Activated CD8-positive, alpha-beta memory T cell treated with anti-CD3 and anti-CD28 coated beads, Interleukin-2, amount 50 U/mL, for 24 hours (primary cell): ENCODE measurements around the gene TSPAN33.
"Not testable (repeated sequence)": the region's sequence is repeated elsewhere in the genome, so short reads cannot be mapped to it uniquely, and the experiment has no call there.

Source experiments
- DNase-seq: peaks from one replicate; pipeline ENCODE4 v3.0.0-alpha.2; 2020; ENCODE audit errors: extremely low read depth

Gene TSPAN33

GRCh38 chr7:129170441-129171021 is 26.0 kb downstream of the TSPAN33 start:
- DNase-seq, result no peak

- not testable (repeated sequence) for DNase-seq
These were observed 29.4 kb downstream of the TSPAN33 start for GRCh38 chr7:129173861-129174260.

GRCh38 chr7:129176916-129177710 is 32.6 kb downstream of the TSPAN33 start:
- no peak for DNase-seq

DNA sequence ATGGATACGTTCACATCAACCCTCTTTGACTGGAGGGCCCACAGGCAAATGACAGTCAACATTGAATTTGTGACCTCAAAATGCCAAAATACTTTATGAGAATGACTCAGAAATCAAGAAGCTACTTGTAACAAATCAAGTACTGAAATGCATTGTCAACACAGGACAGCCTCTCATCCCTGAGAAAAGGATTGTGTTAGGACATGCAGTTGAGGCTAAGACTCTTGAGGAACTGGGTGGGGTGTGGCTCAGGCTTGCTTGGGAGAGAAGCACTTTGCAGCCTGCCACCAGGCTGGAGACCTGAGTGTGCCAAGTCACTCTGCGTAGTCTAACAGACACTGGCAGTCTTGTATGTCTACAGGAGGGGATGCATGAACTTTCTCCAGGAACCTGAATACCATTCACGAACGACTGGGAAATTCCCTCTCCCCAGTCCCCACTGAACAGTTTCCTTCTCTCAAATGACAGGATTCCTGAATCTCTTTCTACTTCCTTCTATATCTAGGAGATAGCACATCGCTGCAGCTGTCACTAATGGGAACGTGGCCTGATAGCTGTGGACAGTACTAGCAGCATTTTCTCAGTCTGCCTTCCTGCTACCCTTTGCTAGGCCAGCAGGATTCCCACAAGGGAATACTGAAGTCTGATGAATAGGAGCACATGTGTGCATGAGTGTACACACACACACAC is 40.6 kb downstream of the TSPAN33 start:
- DNase-seq, result no peak

GRCh38 chr7:129186749-129187260 is 42.3 kb downstream of the TSPAN33 start:
- DNase-seq, result no peak

DNA sequence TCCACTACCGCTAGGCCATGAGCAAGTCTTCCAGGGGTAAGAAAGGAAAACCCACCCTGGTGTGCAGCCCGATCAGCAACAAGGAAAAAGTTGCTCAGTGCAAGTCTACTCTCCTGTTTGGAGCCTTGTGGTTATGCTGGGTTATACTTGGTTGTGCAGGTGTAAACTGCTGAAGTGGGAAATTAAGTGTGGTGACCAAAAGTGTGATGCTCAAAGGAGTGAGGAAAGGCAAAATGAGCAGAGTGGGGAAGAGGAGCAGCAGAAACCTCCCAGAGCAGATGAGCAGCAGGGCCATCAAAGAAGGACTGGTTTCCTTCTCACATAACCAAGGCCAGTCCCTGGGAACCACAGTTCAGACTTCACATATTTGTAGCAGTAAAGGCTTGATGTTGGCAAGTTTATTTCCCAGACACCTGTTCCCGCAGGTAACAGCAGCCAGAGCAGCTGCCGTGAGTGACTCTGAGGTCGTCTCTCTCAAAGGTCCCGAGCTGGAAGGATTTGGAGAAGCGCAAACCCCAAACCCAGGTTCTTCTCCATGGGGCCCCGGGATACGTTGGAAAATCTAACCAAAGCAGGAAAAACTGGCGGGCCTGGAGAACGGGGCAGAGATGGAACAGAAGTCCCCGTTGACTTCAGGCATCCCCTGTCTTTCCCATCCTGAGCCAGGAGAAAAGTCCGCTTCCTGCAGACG is 43.3 kb downstream of the TSPAN33 start:
- no peak for DNase-seq

DNA sequence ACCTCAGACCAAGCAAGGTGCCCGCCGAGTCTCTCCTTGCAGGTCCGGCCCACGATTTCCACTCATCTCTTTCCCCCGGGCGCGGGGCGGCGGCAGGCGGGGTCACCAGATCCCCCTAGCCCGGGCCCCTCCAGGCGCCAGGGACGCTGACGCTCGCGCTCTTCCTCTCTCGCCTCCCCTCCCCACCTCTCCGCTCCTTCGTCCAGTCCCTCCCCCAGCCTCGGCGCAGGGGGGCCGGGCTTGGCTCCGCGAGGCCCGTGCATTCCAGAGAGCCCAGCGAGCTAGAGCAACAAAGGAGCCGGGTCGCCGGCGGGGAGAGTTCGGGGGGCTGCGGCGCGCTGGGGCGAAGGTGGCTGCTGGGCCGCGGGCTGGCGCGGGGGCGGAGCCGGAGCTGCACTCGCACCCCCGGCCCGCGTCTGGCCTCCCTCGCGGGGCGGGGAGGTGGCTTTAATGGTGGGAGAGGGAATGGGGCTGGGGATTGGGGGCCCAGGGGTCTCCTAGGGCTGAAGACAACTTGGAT is 43.9 kb downstream of the TSPAN33 start, which contains the start of gene SMO:
SMO (plus strand) TSS at position 262 of the 520 bp plus-strand sequence. CDS start 519 bp downstream, outside the sequence.
- no peak for DNase-seq

GRCh38 chr7:129188892-129189660 is 44.6 kb downstream of the TSPAN33 start:
- no peak for DNase-seq

GRCh38 chr7:129189661-129190310 is 45.3 kb downstream of the TSPAN33 start:
- no peak for DNase-seq

GRCh38 chr7:129191272-129191671 is 46.8 kb downstream of the TSPAN33 start:
- no peak for DNase-seq

GRCh38 chr7:129193892-129194291 is 49.4 kb downstream of the TSPAN33 start:
- DNase-seq, result no peak

GRCh38 chr7:129197771-129198170 is 53.3 kb downstream of the TSPAN33 start:
- DNase-seq, result no peak

DNA sequence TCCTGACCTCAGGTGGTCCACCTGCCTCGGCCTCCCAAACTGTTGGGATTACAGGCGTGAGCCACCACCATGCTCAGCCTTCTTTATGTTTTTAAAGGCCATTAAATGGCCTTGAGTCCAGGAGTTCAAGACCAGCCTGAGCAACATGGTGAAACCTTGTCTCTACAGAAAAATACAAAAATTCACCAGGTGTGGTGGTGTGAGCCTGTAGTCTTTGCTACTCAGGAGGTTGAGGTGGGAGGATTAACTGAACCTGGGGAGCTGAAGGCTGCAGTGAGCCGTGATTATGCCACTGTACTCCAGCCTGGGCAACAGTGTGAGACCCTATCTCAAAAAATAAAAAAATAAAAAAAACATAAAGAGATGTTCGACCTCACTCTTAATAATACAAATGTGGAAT is 54.9 kb downstream of the TSPAN33 start:
- no peak for DNase-seq

- no peak for DNase-seq
These were observed 57.7 kb downstream of the TSPAN33 start for GRCh38 chr7:129202058-129202777.

GRCh38 chr7:129203050-129203741 is 58.7 kb downstream of the TSPAN33 start:
- DNase-seq, result no peak

GRCh38 chr7:129205126-129205818 is 60.8 kb downstream of the TSPAN33 start:
- no peak for DNase-seq

DNA sequence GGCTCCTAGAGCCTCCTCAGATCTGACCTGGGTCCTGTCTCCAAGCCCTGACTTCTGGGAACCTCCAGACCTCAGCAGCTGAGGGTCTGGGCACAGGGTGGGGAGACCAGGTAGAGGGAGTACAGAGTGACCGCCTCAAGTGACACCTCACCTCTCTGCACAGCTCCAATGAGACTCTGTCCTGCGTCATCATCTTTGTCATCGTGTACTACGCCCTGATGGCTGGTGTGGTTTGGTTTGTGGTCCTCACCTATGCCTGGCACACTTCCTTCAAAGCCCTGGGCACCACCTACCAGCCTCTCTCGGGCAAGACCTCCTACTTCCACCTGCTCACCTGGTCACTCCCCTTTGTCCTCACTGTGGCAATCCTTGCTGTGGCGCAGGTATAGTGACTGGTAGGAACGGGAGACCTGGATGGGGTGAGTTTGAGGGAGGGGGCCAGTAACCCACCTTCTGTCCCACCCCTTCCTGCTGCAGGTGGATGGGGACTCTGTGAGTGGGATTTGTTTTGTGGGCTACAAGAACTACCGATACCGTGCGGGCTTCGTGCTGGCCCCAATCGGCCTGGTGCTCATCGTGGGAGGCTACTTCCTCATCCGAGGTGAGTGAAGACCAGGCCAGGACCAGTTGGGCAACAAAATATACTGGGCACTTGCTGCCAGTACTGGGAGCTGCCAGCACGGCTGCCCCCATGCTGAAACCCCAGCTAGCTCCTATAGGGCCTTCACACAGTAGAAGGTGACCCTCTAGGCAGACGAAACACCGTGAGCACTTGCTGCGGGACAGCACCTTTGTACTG is 61.7 kb downstream of the TSPAN33 start:
- no peak for DNase-seq

- DNase-seq, result no peak
These were observed 64.2 kb downstream of the TSPAN33 start for GRCh38 chr7:129208667-129209066.
